NOMO-1 treated with DMSO at 0.1 percent for 48 hours (cell line): ENCODE measurements around the gene RETREG1.
"Not testable (repeated sequence)": the region's sequence is repeated elsewhere in the genome, so short reads cannot be mapped to it uniquely, and the experiment has no call there.

Experiments used
- DNase-seq: peaks from one replicate; lab custom pipeline; 2025; ENCODE audit not compliant: unreplicated experiment; lab: John Stamatoyannopoulos, UW

RETREG1 gene, protein sequence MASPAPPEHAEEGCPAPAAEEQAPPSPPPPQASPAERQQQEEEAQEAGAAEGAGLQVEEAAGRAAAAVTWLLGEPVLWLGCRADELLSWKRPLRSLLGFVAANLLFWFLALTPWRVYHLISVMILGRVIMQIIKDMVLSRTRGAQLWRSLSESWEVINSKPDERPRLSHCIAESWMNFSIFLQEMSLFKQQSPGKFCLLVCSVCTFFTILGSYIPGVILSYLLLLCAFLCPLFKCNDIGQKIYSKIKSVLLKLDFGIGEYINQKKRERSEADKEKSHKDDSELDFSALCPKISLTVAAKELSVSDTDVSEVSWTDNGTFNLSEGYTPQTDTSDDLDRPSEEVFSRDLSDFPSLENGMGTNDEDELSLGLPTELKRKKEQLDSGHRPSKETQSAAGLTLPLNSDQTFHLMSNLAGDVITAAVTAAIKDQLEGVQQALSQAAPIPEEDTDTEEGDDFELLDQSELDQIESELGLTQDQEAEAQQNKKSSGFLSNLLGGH

DNA sequence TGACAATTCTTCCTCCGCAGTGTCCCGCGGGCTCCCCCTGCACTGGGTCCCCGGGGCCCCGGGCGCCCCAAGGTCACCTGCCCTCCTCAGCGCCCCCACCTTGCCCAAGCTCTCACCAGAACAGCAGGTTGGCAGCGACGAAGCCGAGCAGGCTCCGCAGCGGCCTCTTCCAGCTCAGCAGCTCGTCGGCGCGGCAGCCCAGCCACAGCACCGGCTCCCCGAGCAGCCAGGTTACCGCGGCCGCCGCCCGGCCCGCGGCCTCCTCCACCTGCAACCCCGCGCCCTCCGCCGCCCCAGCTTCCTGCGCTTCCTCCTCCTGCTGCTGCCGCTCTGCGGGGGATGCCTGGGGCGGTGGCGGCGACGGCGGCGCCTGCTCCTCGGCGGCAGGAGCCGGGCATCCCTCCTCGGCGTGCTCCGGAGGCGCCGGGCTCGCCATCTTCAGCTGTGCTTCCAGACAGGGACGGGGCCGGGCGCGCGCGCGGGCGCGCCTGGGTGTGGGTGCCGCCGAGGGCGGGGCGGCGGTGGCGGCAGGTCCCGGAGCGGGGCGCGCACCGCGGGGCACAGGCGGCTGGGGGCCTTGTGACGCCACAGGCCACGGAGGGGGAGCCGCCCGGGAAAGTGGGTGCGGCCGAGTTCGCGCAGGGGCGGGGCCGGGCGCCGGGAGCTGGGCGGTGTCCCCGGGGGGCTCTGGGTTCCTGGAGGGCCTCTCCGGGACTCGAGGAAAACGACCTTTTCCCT lies at the start of gene RETREG1:
TSS of gene RETREG1 (minus strand) at position 462 of the 738 bp plus-strand sequence. CDS start at position 436, 26 bp downstream.
- peak; percentile 60 for DNase-seq

DNA sequence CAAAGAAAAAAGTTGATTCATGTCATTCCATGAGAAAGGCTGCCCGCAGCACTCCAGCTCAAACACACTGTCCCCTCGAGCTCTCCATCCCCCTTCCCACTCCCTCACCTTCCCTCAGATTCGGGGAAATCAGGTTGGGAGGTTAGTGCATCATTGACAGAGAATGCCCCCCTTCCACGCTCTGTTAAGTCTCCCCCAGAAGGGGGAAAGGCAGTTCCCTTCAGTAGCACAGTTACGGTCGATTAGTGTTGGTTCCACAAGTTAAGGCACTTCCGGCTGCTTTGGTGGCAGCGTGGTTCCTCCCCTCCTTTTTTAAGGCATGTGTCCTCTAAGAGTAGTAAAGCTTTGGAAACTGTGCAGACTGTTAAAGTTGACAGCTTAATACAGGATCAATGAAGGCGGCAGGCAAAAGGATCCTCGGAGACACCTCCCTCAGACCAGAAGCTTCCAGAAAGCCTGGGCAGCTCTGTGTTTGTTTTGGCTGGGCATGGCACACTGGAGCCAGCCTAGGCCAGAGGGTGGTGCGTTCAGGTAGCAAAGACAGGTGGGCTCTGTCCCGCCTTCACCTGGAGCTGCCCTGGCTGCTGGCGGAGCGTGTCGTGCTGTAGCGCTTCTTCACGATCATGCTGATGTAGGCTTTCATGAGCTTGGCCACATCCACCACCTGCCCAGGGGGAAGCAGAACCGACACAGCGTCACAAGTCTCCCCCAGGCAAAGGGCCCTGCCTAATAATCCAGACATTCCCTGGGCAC lies 49.5 kb upstream of the RETREG1 start:
- DNase-seq, result no peak

DNA sequence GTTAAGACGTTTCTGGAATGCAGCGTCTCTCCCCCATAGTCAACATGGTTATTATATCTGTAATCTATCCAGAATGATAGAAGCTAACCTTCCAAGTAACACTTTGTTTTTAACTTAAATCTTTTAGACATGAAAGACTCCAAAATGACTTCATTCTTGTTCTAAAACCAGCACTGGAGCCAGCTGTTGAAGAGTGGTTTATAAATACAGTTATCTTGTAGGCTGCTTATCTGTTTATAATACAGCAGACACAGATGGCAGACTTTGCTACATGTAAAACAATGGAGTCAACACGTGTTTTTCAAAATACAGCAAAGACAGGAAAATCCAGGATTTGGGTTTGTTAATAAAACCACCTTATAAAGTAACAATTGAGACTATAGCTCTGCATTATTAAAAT lies 48.8 kb upstream of the RETREG1 start:
- no peak for DNase-seq

- DNase-seq, result no peak
Measured at GRCh38 chr5:16664368-16664767, 47.6 kb upstream of the RETREG1 start.

GRCh38 chr5:16663840-16664239 lies 47.0 kb upstream of the RETREG1 start:
- DNase-seq, result no peak

- DNase-seq, result no peak
Measured at GRCh38 chr5:16661713-16662112, 44.9 kb upstream of the RETREG1 start.

GRCh38 chr5:16660982-16661381 lies 44.2 kb upstream of the RETREG1 start:
- DNase-seq, result no peak

DNA sequence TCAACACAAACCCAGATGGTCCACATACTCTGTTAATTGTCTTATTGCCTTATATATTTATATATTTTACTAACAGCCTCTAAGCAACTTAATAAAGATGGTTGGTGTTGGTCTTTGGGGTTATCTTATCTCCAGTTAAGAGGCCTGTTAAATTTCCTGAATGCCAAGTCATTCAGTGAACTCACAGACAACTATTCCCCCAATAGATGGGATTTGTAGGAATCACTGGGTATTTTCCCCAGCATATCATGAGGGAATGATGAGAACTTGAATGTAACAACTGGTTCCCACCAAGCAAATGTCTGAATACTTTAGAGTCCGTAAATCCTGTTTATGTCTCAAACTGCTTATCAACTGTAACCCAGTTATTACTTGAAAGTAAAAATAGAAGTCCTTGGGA lies 42.7 kb upstream of the RETREG1 start:
- DNase-seq, result no peak

- no peak for DNase-seq
Measured at GRCh38 chr5:16656561-16657191, 39.9 kb upstream of the RETREG1 start.

DNA sequence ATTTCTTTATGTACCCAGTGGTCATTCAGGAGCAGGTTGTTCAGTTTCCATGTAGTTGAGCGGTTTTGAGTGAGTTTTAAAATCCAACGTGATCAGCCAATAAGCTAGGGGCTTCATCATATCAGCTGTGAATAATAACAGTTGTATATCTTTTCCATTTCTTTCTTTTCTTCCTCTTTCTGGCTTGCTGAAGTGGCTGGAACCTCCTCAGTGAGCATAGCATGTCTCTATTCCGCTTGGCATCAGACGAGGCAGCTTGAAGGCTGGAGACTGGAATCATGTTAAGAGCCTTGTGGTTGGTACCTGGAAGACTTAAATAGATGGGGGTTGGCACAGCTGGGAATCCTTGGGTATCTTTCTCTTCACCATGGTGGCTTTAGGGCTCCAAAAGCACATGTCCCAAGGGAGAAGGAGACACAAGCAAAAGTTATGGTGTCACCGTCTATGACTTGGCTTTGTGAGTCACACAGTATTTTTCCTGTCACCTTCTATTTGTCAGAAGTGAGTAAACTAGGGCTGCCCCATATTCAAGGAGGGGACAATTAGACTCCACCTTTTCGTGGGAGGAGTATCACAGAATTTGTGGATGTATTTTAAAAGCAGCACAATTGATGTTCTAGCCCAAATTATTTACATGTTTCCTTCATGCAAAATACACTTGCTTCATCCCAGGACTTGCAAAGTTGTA lies 38.0 kb upstream of the RETREG1 start:
- no peak for DNase-seq

DNA sequence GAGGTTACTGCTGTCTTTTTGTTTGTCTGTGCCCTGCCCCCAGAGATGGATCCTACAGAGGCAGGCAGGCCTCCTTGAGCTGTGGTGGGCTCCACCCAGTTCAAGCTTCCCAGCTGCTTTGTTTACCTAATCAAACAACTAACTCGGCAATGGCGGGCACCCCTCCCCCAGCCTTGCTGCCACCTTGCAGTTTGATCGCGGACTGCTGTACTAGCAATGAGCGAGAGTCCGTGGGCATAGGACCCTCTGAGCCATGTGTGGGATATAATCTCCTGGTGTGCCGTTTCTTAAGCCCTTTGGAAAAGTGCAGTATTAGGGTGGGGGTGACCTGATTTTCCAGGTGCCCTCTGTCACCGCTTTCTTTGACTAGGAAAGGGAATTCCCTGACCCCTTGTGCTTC lies 31.9 kb upstream of the RETREG1 start:
- DNase-seq, result not testable (repeated sequence)

DNA sequence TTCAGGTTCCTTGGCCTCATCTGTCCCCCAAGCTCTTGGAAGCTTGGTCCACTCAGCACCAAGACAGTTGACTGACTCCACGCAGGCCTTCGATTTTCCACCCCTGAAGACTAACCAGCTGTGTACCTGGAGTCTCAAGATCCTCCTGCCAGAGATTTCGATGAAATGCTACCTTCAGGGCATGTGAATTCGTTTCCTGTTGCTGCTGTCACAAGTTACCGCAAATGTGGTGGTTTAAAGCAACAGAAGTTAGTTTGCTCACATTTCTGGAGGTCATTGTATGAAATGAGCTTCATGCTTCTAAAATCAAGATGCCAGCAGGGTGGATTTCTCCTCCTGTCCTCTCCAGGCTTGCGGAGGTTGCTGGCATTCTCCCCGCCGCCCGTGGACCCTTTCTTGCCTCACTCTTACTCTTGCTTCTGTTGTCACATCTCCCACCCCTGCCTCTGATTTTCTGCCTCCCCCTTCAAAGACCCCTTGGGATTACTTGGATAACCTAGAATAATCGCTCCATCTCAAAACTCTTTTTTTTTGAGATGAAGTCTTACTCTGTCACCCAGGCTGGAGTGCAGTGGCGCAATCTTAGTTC lies 27.6 kb upstream of the RETREG1 start:
- no peak for DNase-seq

DNA sequence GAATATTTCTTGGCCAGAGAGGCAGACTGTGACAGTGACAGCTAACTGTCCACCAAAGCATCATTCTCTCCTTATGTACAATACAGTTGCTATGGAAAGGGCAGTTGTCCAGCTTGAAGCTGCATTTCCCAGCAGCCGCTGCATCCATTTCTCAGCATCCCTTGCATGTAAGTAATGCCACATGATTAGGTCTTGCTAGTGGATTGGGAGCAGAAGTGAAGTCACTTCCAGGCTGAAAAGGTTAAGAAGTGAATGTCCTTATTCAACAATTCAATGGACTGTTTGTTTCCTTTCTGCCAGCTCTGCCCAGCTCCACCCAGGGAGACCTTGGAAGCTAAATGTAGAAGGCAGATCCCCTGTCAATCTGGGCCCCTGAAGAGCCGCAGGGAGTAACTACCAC lies 26.1 kb upstream of the RETREG1 start:
- DNase-seq, result no peak

GRCh38 chr5:16639206-16639605 lies 22.4 kb upstream of the RETREG1 start:
- no peak for DNase-seq

- no peak for DNase-seq
Measured at GRCh38 chr5:16628376-16628775, 11.6 kb upstream of the RETREG1 start.

DNA sequence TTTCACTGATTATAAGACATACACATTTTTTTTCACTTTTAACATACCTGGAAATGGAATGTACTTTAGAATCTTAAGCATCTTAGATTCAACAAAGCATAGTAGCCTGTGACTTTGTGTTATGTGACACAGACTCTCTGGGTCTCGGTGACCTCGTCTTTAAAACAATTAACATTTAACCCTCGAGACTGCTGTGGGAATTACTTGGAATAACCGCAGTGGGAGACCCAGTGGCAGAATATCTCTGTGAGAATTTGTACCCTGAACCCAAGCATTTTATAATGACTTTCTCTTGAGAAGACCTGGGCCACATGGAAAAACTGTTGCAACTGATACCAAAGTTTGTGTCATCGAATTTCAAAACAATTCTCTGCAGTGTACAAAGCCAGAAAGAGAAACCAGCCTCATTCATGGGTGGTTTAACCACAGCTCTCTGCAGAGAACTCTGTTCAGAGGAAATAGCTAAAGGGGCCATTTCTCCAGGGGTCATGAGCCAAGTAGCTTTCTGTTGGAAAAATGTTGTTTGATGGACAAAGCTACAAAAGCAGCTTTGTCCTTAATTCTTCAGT lies 10.0 kb upstream of the RETREG1 start:
- peak; percentile 99 for DNase-seq

DNA sequence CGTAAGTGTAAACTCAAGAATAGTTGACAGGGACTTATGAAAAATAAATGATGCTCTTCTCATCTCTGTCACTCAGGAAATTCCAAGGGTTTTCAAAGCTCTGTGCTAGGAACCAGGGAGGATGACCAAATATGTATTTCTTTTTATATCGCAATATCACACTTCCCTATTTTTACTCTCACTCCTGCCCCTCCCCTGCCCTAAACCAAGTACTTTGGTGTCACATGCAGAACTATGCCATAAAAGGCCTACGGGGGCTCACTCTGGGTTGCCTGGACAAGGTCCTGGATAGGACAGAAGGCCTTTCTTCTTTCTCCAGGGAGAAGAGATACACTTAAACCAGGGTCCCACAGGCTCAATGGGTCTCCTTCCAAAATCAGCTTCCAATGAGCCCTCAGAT lies 8.3 kb upstream of the RETREG1 start:
- DNase-seq, result peak; percentile 92

- no peak for DNase-seq
Measured at GRCh38 chr5:16619136-16619535, 2.3 kb upstream of the RETREG1 start.

- DNase-seq, result no peak
Measured at GRCh38 chr5:16618138-16618897, 1.5 kb upstream of the RETREG1 start.
